ENCODE measurements around the gene VIPAS39.

The VIPAS39 gene

DNA sequence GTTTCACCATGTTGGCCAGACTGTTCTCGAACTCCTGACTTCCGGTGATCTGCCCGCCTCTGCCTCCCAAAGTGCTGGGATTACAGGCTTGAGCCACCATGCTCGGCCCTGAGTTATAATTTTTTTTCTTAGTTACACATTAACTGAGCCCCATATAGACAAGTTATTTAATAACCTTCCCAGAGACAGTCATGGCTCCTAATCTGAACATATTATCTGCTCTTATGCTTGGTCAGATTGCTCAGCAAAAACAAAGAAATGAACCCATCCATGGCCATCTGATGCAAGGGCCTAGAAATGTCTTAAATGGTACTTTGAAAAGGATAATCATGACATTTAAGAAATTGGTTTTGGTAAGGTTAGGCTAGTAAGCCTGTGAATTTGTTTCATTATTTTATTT, 67.2 kb downstream of the VIPAS39 start:
- no peak for DNase-seq

DNA sequence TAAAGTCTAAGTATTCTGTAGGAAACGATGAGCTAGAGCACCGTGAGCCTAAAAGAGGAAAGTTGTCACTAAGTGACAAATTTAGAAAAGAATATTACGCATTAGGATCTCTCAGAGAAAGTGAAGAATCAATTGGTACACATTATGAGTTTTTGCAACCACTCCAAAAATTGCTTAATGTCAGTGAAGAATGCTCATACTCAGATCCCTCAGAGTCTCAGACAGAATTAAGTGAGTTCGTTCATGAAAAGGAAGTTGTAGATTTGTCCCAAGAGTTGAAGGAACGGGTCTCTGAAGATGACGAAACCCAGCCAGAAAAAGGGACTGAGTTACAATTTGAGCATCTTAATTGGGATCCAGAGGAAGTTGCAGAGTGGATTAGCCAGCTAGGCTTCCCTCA, 78.7 kb downstream of the VIPAS39 start:
- DNase-seq: no peak

DNA sequence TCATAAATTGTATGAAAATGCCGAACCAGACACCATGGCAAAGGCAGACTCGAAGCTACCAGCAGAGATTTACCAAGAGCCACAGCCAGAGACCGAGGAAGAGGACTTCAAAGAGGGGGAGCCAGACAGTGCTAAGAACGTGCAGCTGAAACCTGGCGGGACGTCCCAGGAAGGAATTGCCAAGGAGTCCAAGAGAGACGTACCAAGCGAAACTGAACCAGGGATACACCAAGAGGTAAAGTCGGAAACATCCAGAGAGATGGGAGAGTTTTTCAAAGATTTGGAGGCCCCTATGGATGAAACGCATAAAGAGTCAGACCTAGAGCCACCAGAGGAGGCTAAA, 79.9 kb downstream of the VIPAS39 start:
- DNase-seq: no peak

DNA sequence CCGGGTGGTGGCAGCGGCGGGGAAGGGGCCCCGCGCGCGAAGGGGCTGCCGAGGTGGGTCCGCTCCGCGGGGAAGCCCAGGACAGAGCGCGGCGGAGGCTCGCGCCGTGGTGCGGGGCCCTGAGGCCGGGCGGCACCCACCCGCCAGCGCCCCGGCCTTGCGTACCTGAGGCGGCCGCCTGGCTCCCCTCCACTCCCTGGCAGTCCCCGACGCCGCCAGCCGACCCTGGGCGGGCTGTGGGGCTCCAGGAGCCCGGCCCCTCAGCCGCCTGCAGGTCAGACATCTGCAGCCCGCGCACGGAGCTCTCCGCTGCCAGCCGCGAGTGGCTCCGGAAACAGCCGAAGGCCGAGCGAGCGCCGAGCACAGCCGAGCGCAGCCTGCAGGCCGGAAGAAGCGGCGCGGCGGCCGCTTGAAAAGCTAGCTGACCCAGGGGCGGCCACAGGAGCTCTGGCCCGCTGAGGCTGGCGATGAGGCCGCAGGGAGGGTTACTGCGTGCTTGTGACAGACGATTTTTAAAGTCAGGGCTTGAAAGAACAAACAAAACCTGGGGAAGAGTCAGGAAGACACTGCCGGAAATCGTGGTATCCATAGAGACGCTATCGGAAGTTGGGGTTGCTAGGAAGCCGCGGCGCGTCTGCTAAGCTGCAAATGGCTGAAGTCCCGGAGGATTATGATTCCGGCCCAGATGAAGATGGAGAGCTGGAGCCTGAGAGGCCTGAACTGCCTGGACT, 80.5 kb downstream of the VIPAS39 start, which contains the start of the genes SAMD15 and TMED8:
Gene SAMD15 (plus strand): TSS at position 609 of the 731 bp plus-strand sequence. CDS start 40 bp downstream, at position 649.
Gene TMED8 (minus strand): TSS at position 324 of the 731 bp plus-strand sequence. CDS start 41 bp downstream, at position 283.
- peak; percentile 94 for DNase-seq

All from DMS79 treated with DMSO at 0.1 percent for 48 hours (cell line).